Lung (tissue), 12 donors: ENCODE measurements around the gene ANKRD33B. TPM values are rescaled to one million over a fixed set of nuclear protein-coding genes. Genes with fewer than 3 reads are reported as not detected.

ENCODE experiments used
- ATAC-seq: fragments of 200-7000 bp; cut with Tn5 transposase; one replicate; pipeline ENCODE4 v1.9.1; 2020; ENCODE audit warnings: moderate number of reproducible peaks; ENCODE audit not compliant: insufficient read depth, low FRiP score
- DNase-seq, 3 donors: peaks; one replicate each; pipeline ENCODE4 v3.0.0-alpha.2; 2013 to 2017
- H3K27ac ChIP-seq, 2 donors: one replicate each; pipeline ENCODE4 v1.5.1; 2013; ENCODE audit warnings: mild to moderate bottlenecking in 2 of 2, moderate library complexity in 2 of 2, control low read depth in 1 of 2, inconsistent platforms in 1 of 2, low read depth in 1 of 2, low read length in 1 of 2
- H3K27me3 ChIP-seq, 3 donors: one replicate each; pipeline ENCODE4 v1.5.1; 2013; ENCODE audit warnings: low read length in 2 of 3; ENCODE audit not compliant: control insufficient read depth in 3 of 3, insufficient read depth in 3 of 3
- H3K36me3 ChIP-seq, 4 donors: one replicate each; pipeline ENCODE4 v1.5.1; 2013; ENCODE audit warnings: low read length in 4 of 4, mild to moderate bottlenecking in 1 of 4, moderate library complexity in 1 of 4; ENCODE audit not compliant: control insufficient read depth in 4 of 4, insufficient read depth in 4 of 4
- H3K4me1 ChIP-seq, 5 donors: one replicate each; pipeline ENCODE4 v1.5.1; 2013; ENCODE audit warnings: low read length in 5 of 5, mild to moderate bottlenecking in 2 of 5, moderate library complexity in 1 of 5; ENCODE audit not compliant: control insufficient read depth in 5 of 5, insufficient read depth in 5 of 5
- H3K4me3 ChIP-seq: one replicate; pipeline ENCODE4 v1.5.1; 2013; ENCODE audit warnings: mild to moderate bottlenecking, control low read depth, moderate library complexity
- H3K9ac ChIP-seq, 2 donors: one replicate each; pipeline ENCODE4 v1.5.1; 2013; ENCODE audit warnings: low read length in 2 of 2, control low read depth in 1 of 2; ENCODE audit not compliant: insufficient read depth in 1 of 2
- H3K9me3 ChIP-seq, 4 donors: one replicate each; pipeline ENCODE4 v1.5.1; 2013; ENCODE audit warnings: low read length in 3 of 4, mild to moderate bottlenecking in 1 of 4, moderate library complexity in 1 of 4; ENCODE audit not compliant: control insufficient read depth in 4 of 4, insufficient read depth in 3 of 4
- WGBS, 2 donors: extraction: QIAGEN DNeasy Blood & Tissue Kit; methylation state at CpG; one replicate each; pipeline ENCODE4 v1.1.7; 2013; 5-methylcytosine and 5-hydroxymethylcytosine counted together
- polyA plus RNA-seq, 2 donors: library from polyadenylated mRNA; stranded (reverse); fragments of 200-250 nt; gene quantifications; one replicate each; pipeline ENCODE4 v1.2.1, GENCODE V29; 2013
- total RNA-seq, 2 donors: library from RNA; depleted of rRNA in 1 of 2; stranded (reverse); fragments of >200 nt in 1 of 2; gene quantifications; one replicate each; pipeline ENCODE4 v1.2.1, GENCODE V29; 2014 to 2021
- TF ChIP-seq, protein P1 (sequence below): IDR thresholded peaks from 2 replicates; pipeline ENCODE4 v1.5.1; 2012; ENCODE audit warnings: mild to moderate bottlenecking; ENCODE audit errors: control extremely low read depth, extremely low read depth
- donor health status: control.
- donor health status: control.
- donor health status: Bipolar disorder and iron deficiency.
- donor health status: healthy.
- donor health status: DM: yes; HTN: yes; CAD: no.

The ANKRD33B gene
- total and polyA plus RNA-seq, 4 donors, result 1.0 to 6.3 (median 2.1) TPM

DNA sequence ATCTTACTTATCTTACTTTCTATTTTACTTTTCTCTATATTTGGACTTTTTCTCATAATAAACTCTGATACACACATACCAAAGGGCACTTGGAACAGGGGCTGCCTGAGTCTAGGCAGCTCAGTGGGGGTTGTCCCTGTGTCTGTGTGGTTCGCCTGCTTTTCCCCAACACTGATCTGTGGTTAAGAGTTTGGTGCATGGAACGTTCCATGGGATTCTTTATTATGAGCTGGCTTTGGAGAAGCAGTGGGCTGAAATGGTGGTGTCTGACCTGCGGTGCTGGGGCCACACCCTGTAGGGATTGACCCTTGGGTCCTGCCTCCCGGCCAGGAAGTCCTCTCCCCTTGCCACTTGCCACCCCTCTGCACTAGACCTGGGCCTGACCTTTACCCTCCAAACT, 47.4 kb downstream of the ANKRD33B start:
- TF ChIP-seq, protein P1, sequence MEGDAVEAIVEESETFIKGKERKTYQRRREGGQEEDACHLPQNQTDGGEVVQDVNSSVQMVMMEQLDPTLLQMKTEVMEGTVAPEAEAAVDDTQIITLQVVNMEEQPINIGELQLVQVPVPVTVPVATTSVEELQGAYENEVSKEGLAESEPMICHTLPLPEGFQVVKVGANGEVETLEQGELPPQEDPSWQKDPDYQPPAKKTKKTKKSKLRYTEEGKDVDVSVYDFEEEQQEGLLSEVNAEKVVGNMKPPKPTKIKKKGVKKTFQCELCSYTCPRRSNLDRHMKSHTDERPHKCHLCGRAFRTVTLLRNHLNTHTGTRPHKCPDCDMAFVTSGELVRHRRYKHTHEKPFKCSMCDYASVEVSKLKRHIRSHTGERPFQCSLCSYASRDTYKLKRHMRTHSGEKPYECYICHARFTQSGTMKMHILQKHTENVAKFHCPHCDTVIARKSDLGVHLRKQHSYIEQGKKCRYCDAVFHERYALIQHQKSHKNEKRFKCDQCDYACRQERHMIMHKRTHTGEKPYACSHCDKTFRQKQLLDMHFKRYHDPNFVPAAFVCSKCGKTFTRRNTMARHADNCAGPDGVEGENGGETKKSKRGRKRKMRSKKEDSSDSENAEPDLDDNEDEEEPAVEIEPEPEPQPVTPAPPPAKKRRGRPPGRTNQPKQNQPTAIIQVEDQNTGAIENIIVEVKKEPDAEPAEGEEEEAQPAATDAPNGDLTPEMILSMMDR, result no peak
- H3K4me1 ChIP-seq, result peaks cover 0 to 14% (median 5%) of the 10 kb centered on the region in 5 donors
- no peak overlapping the region for H3K4me3 ChIP-seq
- ATAC-seq, result no peak
- no peaks in the 10 kb centered on the region for H3K9me3 ChIP-seq
- 83 to 87% methylated on average over 4 of the region's 4 CpGs for WGBS, 2 donors
- H3K27me3 ChIP-seq, result no peaks in the 10 kb centered on the region
- H3K27ac ChIP-seq, result peak overlapping the region in 1 of 2 donors; percentile 45
- no peak overlapping the region for H3K9ac ChIP-seq
- no peak for DNase-seq
- no peaks in the 10 kb centered on the region for H3K36me3 ChIP-seq

DNA sequence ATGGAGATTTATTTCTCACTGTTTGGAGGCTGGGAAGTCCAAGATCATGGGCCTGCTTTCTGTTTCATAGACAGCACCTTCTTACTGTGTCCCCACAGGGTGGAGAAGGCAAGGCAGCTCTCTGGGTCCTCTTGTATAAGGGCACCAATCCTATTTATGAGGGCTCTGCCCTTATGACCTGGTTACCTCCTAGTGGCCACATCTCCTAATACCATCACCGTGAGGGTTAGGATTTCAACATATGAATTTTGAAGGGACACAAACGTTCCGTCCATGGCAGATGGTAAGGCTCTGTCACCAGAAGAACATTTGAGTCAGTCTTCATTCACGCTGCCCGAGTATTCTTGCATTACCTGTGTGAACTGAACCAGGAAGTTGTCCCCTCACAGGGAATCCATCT, 48.4 kb downstream of the ANKRD33B start:
- H3K27ac ChIP-seq, result no peak overlapping the region
- no peak overlapping the region for H3K4me3 ChIP-seq
- 72 to 76% methylated on average over 5 of the region's 5 CpGs for WGBS, 2 donors
- H3K9ac ChIP-seq, result no peak overlapping the region
- TF ChIP-seq, protein P1, result no peak
- ATAC-seq (no peak), DNase-seq (no peak)
- no peaks in the 10 kb centered on the region for H3K27me3 ChIP-seq
- no peaks in the 10 kb centered on the region for H3K9me3 ChIP-seq
- H3K4me1 ChIP-seq, result peaks cover 0 to 12% (median 3%) of the 10 kb centered on the region in 5 donors
- no peaks in the 10 kb centered on the region for H3K36me3 ChIP-seq

DNA sequence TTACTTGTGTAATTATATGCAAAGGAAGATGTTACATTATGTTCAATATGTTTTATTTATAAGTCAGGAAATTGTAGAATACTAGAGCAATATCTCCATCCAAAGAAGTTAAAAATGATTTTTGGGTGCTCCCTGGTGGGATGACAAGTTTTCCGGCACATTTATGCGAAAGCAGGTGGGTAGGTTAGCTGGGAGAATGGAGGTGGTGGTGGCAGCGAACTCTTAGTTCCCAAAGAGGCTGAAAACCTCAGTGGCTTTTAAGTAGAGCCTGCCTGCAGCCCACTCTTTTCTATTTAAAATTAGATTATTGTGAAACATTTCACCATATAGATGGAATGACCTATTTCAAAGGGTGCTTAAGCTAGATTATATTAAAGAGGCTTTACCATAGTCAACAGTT, 51.8 kb downstream of the ANKRD33B start:
- TF ChIP-seq, protein P1, result no peak
- no peak for DNase-seq
- WGBS, 2 donors, result 95% methylated on average over 3 of the region's 3 CpGs

DNA sequence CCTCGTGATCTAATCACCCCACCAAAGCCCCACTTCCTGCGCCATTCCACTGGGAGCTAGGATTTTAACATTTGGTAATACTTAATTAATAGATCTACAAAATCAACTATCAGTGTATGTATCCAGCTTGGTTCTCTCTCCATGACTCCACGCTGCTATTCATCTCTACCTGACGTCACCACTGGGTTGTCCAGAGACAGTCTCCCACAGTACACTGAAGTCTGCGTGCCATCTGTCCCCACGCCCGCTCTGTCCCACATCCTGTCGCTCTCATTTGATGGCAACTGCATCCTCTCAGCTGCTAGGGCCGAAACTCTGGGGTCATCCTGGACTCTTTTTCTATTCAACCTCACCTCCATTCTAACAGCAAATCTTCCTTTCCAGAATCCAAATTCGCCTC, 53.2 kb downstream of the ANKRD33B start:
- no peak overlapping the region for H3K9ac ChIP-seq
- H3K36me3 ChIP-seq, result no peaks in the 10 kb centered on the region
- H3K9me3 ChIP-seq, result no peaks in the 10 kb centered on the region
- TF ChIP-seq, protein P1, result no peak
- no peak overlapping the region for H3K27ac ChIP-seq
- WGBS, 2 donors, result 84 to 90% methylated on average over 9 to 10 of the region's 10 CpGs
- no peaks in the 10 kb centered on the region for H3K27me3 ChIP-seq
- no peak overlapping the region for H3K4me3 ChIP-seq
- DNase-seq (no peak), ATAC-seq (no peak)
- H3K4me1 ChIP-seq, result peaks cover 0 to 3% (median 0%) of the 10 kb centered on the region in 5 donors

More for the DNA sequence above, 51.8 kb downstream of the ANKRD33B start:
- Histone ChIP-seq H3K4me3 (no peak overlapping the region), H3K36me3 (no peaks in the 10 kb centered on the region), H3K4me1 (peaks cover 0 to 4% (median 0%) of the 10 kb centered on the region in 5 donors), H3K27ac (no peak overlapping the region), H3K9me3 (no peaks in the 10 kb centered on the region), H3K9ac (no peak overlapping the region), H3K27me3 (no peaks in the 10 kb centered on the region)
- no peak for ATAC-seq
